K562 (cell line): ENCODE measurements around the gene ABHD16A. TPM values are rescaled to one million over a fixed set of nuclear protein-coding genes. Genes with fewer than 3 reads are reported as not detected.
A peak's percentile ranks its signal among the peaks of the same experiment; 100 is the strongest.

Experiments used
- ATAC-seq: fragments of 200-7000 bp; cut with Tn5 transposase; 3 replicates; pipeline ENCODE4 v1.9.1; 2020; ENCODE audit warnings: moderate library complexity
- BruUV-seq: library from RNA; stranded (reverse); fragments of 400-500 nt; replicated peaks from 2 replicates; lab custom pipeline; 2021; lab: Mats Ljungman, UMichigan
- CTCF ChIA-PET: fragments of 300-600 bp; formaldehyde crosslinking; extraction: SDS; loops from one replicate; lab custom pipeline; 2021; ENCODE audit warnings: low intra/inter-chr PET ratio; lab: Yijun Ruan, JAX
- POLR2A ChIA-PET: fragments of 300-600, 350-650 bp; sonication (Branson Sonifier 250); formaldehyde crosslinking; extraction: SDS; loops from one replicate; lab custom pipeline; 2021; ENCODE audit warnings: antibody characterized with exemption, inconsistent platforms; lab: Yijun Ruan, JAX
- DNase-seq, 4 experiments: peaks; one replicate each; pipeline versions ENCODE4 v3.0.0 to v3.0.0-alpha.2; 2011 to 2018; ENCODE audit warnings: low spot score in 3 of 4, mixed read lengths in 3 of 4; ENCODE audit errors: extremely low read depth in 1 of 4
- FAIRE-seq: peaks from 2 replicates; lab custom pipeline; 2011; peaks lifted over from hg19 to GRCh38; lab: Jason Lieb, UNC
- H2AFZ ChIP-seq: 2 replicates; pipeline ENCODE4 v1.6.0; 2011; ENCODE audit warnings: low read depth, low read length, control low read depth, inconsistent platforms
- H3K27ac ChIP-seq: fragments of 200-600 bp; 3 replicates; pipeline ENCODE4 v1.8.0; 2011; ENCODE audit warnings: low read depth, mild to moderate bottlenecking, control low read depth, inconsistent platforms, low read length, moderate library complexity, mixed read lengths; ENCODE audit errors: extremely low read depth
- H3K27me3 ChIP-seq, 2 experiments: fragments of 300-600 bp in 1 of 2; 2 replicates in 1 of 2; 3 replicates in 1 of 2; pipeline versions ENCODE4 v1.6.0 to v1.8.0; 2011; ENCODE audit warnings: inconsistent platforms in 2 of 2, low read length in 2 of 2, mild to moderate bottlenecking in 1 of 2, mixed read lengths in 1 of 2, moderate library complexity in 1 of 2; ENCODE audit not compliant: control insufficient read depth in 2 of 2, insufficient read depth in 2 of 2
- H3K36me3 ChIP-seq: fragments of 300-600 bp; 3 replicates; pipeline ENCODE4 v1.8.0; 2011; ENCODE audit warnings: mild to moderate bottlenecking, low read length, inconsistent platforms; ENCODE audit not compliant: control insufficient read depth, insufficient read depth
- H3K4me1 ChIP-seq, 2 experiments: fragments of 200-600 bp in 1 of 2; replicated peaks in 1 of 2; 2 replicates in 1 of 2; 3 replicates in 1 of 2; pipeline versions ENCODE4 v1.5.1 to v1.8.0; 2011; ENCODE audit warnings: inconsistent platforms in 2 of 2, low read length in 2 of 2, mild to moderate bottlenecking in 1 of 2, mixed read lengths in 1 of 2, moderate library complexity in 1 of 2; ENCODE audit not compliant: control insufficient read depth in 2 of 2, insufficient read depth in 2 of 2
- H3K4me2 ChIP-seq: 2 replicates; pipeline ENCODE4 v1.6.1; 2011; ENCODE audit warnings: low read length, control low read depth, inconsistent platforms, mixed read lengths; ENCODE audit not compliant: insufficient read depth
- H3K4me3 ChIP-seq: fragments of 200-600 bp; sonication (generic), shearing (Covaris generic); 2 replicates; pipeline ENCODE4 v1.5.1; 2016; ENCODE audit warnings: control low read depth, inconsistent platforms
- H3K79me2 ChIP-seq: fragments of 200-600 bp; 3 replicates; pipeline ENCODE4 v1.8.0; 2011; ENCODE audit warnings: low read length, inconsistent platforms; ENCODE audit not compliant: control insufficient read depth, insufficient read depth
- H3K9ac ChIP-seq, 2 experiments: 2 replicates each; pipeline versions ENCODE4 v1.6.0 to v1.6.1; 2011; ENCODE audit warnings: low read depth in 2 of 2, low read length in 2 of 2, control low read depth in 1 of 2, inconsistent platforms in 1 of 2, mild to moderate bottlenecking in 1 of 2, mixed read lengths in 1 of 2; ENCODE audit not compliant: insufficient read depth in 1 of 2
- H3K9me1 ChIP-seq: one replicate; pipeline ENCODE4 v1.6.0; 2011; ENCODE audit warnings: inconsistent platforms, mild to moderate bottlenecking, low read length, moderate library complexity; ENCODE audit not compliant: control insufficient read depth, insufficient read depth
- H3K9me3 ChIP-seq: replicated peaks from 2 replicates; pipeline ENCODE4 v1.5.1; 2011; ENCODE audit warnings: low read depth, low read length, inconsistent platforms; ENCODE audit not compliant: control insufficient read depth, insufficient read depth
- H4K20me1 ChIP-seq: replicated peaks from 2 replicates; pipeline ENCODE4 v1.6.1; 2011; ENCODE audit warnings: low read length, inconsistent platforms, mixed read lengths; ENCODE audit not compliant: control insufficient read depth, insufficient read depth
- CHD4 ChIP-seq: fragments of 200-600 bp; sonication (generic); IDR thresholded peaks from 3 replicates; pipeline ENCODE4 v1.6.1; 2012; ENCODE audit warnings: low read depth, mild to moderate bottlenecking, mixed read lengths, low read length, inconsistent platforms; ENCODE audit not compliant: insufficient read depth, insufficient replicate concordance, poor library complexity, severe bottlenecking
- GTF2F1 ChIP-seq: IDR thresholded peaks from 2 replicates; pipeline ENCODE4 v1.6.1; 2011; ENCODE audit warnings: low read depth, low read length, improper control_type of control experiment
- HIVEP1 ChIP-seq: fragments of 250-450 bp; sonication (Bioruptor Pico); IDR thresholded peaks from 2 replicates; pipeline ENCODE4 v1.4.0; 2020; ENCODE audit warnings: mild to moderate bottlenecking
- MAX ChIP-seq: sonication (generic); formaldehyde crosslinking; IDR thresholded peaks from 2 replicates; pipeline ENCODE4 v1.9.0; 2022; ENCODE audit warnings: mild to moderate bottlenecking, missing genetic modification reagents
- POLR2G ChIP-seq: fragments of 200-400 bp; formaldehyde crosslinking; IDR thresholded peaks from 2 replicates; pipeline ENCODE4 v1.6.1; 2017; ENCODE audit warnings: low read depth, mild to moderate bottlenecking, antibody characterized with exemption, low read length, moderate library complexity
- VEZF1 ChIP-seq: fragments of 200-800 bp; sonication (Bioruptor generic); IDR thresholded peaks from 2 replicates; pipeline ENCODE4 v1.6.1; 2017; ENCODE audit warnings: missing genetic modification characterization, missing compliant biosample characterization
- ZNF12 ChIP-seq: sonication (generic); formaldehyde crosslinking; IDR thresholded peaks from 2 replicates; pipeline ENCODE4 v1.4.0; 2020; ENCODE audit warnings: mild to moderate bottlenecking, missing genetic modification reagents
- ZNF124 ChIP-seq: sonication (generic); formaldehyde crosslinking; IDR thresholded peaks from 2 replicates; pipeline ENCODE4 v1.8.1; 2022; ENCODE audit warnings: missing genetic modification reagents
- ZNF263 ChIP-seq: sonication (generic); formaldehyde crosslinking; IDR thresholded peaks from 2 replicates; pipeline ENCODE4 v1.8.0; 2022; ENCODE audit warnings: mild to moderate bottlenecking, missing genetic modification reagents, borderline replicate concordance
- WGBS: fragments of 100-300 bp; shearing (Covaris generic); methylation state at CpG from one replicate; pipeline ENCODE4 v1.1.6; 2016; ENCODE audit warnings: low coverage, mixed read lengths; ENCODE audit not compliant: insufficient coverage; ENCODE audit errors: missing lambda C conversion rate; 5-methylcytosine and 5-hydroxymethylcytosine counted together
- in situ Hi-C: fragments of 300-500 bp; cut with MboI; formaldehyde crosslinking; loops from 4 replicates; pipeline ENCODE4 v1.15.0; 2018; ENCODE audit warnings: inconsistent platforms, mixed read lengths
- intact Hi-C: fragments of 100-400 bp; cut with micrococcal nuclease; formaldehyde crosslinking; loops from 2 replicates; pipeline ENCODE4 v1.14.2; 2022
- polyA plus RNA-seq, 8 experiments: library from polyadenylated mRNA; depleted of rRNA in 4 of 8; stranded (reverse) in 5 of 8; unstranded in 3 of 8; fragments of >200 nt; fragmentation: Nextera tagmentation in 2 of 8; fragmentation: Illumina TruSeq in 1 of 8; extraction: Ambion mirVana in 2 of 8; extraction: Trizol in 1 of 8; gene quantifications; 2 replicates each; pipeline versions ENCODE4 v1.2.1 to v1.2.3, GENCODE V29; 2011 to 2014; ENCODE audit warnings: inconsistent platforms in 1 of 8, missing spikeins in 1 of 8
- total RNA-seq, 7 experiments: library from RNA; depleted of rRNA in 6 of 7; stranded (reverse); fragments of >200 nt in 6 of 7; fragmentation: Illumina TruSeq in 2 of 7; extraction: Trizol in 2 of 7; gene quantifications; 2 replicates each; pipeline versions ENCODE4 v1.2.1 to v1.2.3, GENCODE V29; 2011 to 2021; ENCODE audit warnings: low replicate concordance in 1 of 7

Gene ABHD16A
- total and polyA plus RNA-seq, 9 of the 15 experiments (the other 6 are each of a cell fraction or from before 2014, with no cell fraction given), result 25.8 to 120 (median 81.6) TPM

- TF ChIP-seq ZNF12 (no peak), VEZF1 (CRISPR knock-in tag) (no peak), POLR2G (no peak), CHD4 (no peak), GTF2F1 (no peak), HIVEP1 (CRISPR knock-in tag) (no peak)
- TF ChIP-seq, all 486 proteins: peak for 78
These were observed 14.5 kb upstream of the ABHD16A start (continued) for GRCh38 chr6:31717499-31718222.

GRCh38 chr6:31715022-31715958 is 12.2 kb upstream of the ABHD16A start, which contains the start of gene LY6G6D:
TSS of gene LY6G6D (plus strand) at chr6:31715348. CDS start at chr6:31715356, 8 bp downstream.
- no peaks in the 10 kb centered on the region for H3K9me3 ChIP-seq

More at GRCh38 chr6:31715022-31715958, 12.2 kb upstream of the ABHD16A start, which contains the start of gene LY6G6D:
- peak within 1 kb of the TSS in 1 of 2 experiments; percentile 81; a peak in 2 of 4 replicates for H3K9ac ChIP-seq
- no peak for DNase-seq
- TF ChIP-seq ZNF263 (CRISPR knock-in tag) (0 out of 2 replicates have a peak, but pooled peaks have one; percentile 24), ZNF124 (no peak), MAX (CRISPR knock-in tag) (0 out of 2 replicates have a peak, but pooled peaks have one; percentile 14)
- TF ChIP-seq, all 486 proteins: peak for 2
- intact Hi-C loops, result no loop called here
- no peaks in the 10 kb centered on the region for H4K20me1 ChIP-seq
- no peaks in the 10 kb centered on the region for H3K36me3 ChIP-seq
- H3K4me2 ChIP-seq, result no peak within 1 kb of the TSS
- WGBS, result 66% methylated on average over 15 of the region's 16 CpGs
- H3K79me2 ChIP-seq, result no peaks in the 10 kb centered on the region
- H3K27ac ChIP-seq, result no peak within 1 kb of the TSS
- no peak within 1 kb of the TSS for H3K4me3 ChIP-seq
- ChIA-PET POLR2A (interaction anchor here (0.6 to 12.4 kb wide), 13 partner anchors 9 to 241 kb away, joined by 3 to 223 read pairs (median 5); partner anchors contain the start of genes ABHD16A, BAG6, C2 and DDAH2), CTCF (no interaction called here)
- FAIRE-seq, result no peak
- in situ Hi-C loops, result no loop called here
- no peaks in the 10 kb centered on the region for H3K27me3 ChIP-seq
- H3K4me1 ChIP-seq, result peaks cover 31 to 42% of the 10 kb centered on the region in 2 experiments
- no peak for ATAC-seq
- H3K9me1 ChIP-seq, result no peaks in the 10 kb centered on the region
- no TSS peak for BruUV-seq
- H2AFZ ChIP-seq, result peak within 1 kb of the TSS; percentile 49
